Fibroblast of mammary gland (primary cell): ENCODE data around the gene SKIDA1.

Experiments used
- DNase-seq: peaks from one replicate; pipeline ENCODE4 v3.0.0-alpha.2; 2010; ENCODE audit warnings: low read depth
- H3K4me3 ChIP-seq: 2 replicates; pipeline ENCODE4 v1.5.1; 2011; ENCODE audit warnings: low read depth, mild to moderate bottlenecking, low read length, moderate library complexity; ENCODE audit not compliant: control insufficient read depth
- CTCF ChIP-seq: conservative IDR thresholded peaks from 2 replicates; pipeline ENCODE4 v1.5.1; 2011; ENCODE audit warnings: low read depth, low read length, inconsistent platforms; ENCODE audit not compliant: control insufficient read depth, insufficient read depth

Gene SKIDA1

DNA sequence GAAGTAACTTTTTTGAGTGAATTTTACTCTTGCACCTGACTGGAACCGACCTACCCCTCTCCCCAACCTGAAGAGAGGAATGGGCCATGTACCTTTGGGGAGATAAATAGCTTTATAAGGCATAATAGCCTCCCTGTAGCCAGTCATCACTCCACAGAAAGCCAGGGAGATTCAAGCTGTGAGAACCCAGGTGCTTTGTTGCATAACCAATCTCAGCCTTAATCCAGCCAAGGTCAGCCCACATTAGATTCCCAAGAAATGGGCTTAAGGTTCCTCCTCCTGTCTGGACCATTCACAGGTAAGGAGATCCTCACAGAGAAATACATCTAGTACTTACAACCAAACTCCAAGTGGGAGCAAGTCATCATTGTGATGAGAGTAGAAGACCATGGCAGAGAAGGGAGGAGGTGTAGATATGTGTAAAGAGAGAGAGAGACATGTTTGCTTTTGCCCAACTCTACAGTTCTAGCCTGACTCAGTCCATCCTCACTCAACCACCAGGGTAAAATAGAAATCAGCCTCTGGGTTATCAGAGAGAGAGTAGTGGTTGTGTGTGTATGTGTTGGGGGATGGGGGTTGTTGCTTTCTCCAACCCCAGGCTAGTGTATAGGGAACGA lies 23.6 kb downstream of the SKIDA1 start:
- no peak for DNase-seq
- TF ChIP-seq CTCF: no peak
- no peak overlapping the region for H3K4me3 ChIP-seq

DNA sequence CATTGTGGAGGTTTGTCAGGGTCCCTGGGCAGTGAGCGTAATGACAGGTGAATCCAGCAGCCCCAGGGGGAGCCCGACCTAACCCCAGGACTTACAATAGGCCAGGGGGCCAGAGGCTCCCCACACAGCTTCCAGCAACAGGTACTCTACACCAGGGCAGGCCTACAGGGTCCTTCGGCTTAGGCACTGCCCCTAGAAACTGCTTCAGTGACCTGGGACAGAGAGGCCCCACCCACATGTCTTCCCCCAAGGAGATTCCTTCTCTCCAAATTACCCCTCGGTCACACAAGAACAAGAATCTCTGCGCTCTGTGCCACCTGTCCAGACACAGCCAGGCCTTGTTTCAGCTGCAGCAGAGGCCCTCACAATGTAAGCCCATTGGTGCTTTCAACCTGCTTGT lies 24.4 kb downstream of the SKIDA1 start:
- H3K4me3 ChIP-seq: no peak overlapping the region
- no peak for DNase-seq
- TF ChIP-seq CTCF: no peak

- no peak for DNase-seq
- H3K4me3 ChIP-seq: no peak overlapping the region
- no peak for TF ChIP-seq CTCF
Measured at GRCh38 chr10:21500578-21500910, 24.9 kb downstream of the SKIDA1 start.

DNA sequence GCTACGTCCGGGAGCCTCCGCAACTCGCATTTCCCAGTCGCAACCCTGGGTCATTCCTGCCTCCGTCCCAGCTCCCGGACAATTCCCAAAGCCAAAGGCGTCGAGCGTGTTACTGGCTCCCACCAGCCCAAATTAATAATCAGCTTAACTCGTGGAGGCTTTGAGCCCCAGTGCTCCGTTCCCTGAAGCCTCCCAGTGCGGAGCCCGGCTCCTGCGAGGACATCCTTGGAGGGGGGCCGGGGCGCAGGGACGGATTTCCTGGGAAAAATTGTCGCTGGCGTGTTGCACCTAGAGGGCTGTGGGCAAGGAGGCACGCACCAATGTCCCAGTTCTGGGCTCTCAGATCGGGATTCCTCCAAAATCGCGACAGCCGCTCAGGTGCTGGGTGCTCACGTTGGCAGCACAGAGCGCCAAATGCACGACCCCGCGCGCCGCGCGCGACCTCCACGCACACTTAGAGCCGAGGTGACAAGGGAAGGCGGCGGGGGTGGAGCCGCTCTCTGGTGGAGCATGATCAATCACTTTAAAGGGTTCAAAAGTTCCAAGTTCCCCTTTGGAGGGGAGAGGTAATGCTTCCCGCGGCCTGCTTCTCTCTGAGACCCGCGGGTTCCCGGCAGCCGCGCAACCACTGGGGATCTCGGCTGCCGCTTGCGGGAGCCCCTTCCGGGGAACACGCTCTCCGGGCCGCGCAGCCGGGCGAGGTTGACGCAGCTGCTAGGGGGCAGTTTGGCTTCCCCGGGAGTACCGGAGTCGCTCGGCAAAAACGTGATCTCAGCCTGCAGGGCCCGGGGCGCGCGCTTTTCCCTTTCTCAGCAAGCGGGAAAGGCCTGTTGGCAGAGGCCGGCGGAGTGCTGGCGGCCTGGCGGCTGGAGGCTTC lies 25.5 kb downstream of the SKIDA1 start:
- no peak for DNase-seq
- no peak for TF ChIP-seq CTCF
- H3K4me3 ChIP-seq: no peak overlapping the region

DNA sequence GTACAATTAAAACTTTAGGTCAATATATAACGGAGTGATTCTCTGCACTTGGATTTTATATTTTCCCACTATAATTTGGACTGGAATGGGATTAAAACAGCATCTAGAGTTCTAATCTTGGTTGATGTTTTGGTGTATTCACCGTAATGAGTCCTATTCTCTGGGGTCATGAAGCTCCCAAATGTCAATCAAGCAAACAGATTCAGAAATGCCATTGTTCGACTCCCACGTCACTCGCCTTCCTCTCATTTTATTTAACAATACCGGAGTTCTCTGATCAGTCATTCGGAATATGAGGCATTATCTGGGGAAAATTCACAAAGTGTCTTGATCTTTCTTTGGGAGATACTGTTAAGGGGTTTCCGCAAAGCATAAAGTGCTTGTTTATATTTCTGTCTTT lies 26.5 kb downstream of the SKIDA1 start:
- no peak for DNase-seq
- no peak for TF ChIP-seq CTCF
- H3K4me3 ChIP-seq: no peak overlapping the region

GRCh38 chr10:21498377-21498776 lies 27.1 kb downstream of the SKIDA1 start:
- no peak for DNase-seq
- H3K4me3 ChIP-seq: no peak overlapping the region
- TF ChIP-seq CTCF: no peak
